HG03521 (cell line): ENCODE measurements around the gene PSMA4.
A peak's percentile ranks its signal among the peaks of the same experiment; 100 is the strongest.
"Not testable (repeated sequence)": the region's sequence is repeated elsewhere in the genome, so short reads cannot be mapped to it uniquely, and the experiment has no call there.

Source experiments
- ATAC-seq: cut with Tn5 transposase; IDR thresholded peaks from one replicate; pipeline ENCODE4 v1.9.1; 2021; ENCODE audit warnings: mild to moderate bottlenecking, moderate library complexity; ENCODE audit not compliant: unreplicated experiment

PSMA4 gene

GRCh38 chr15:78540141-78540870, at the start of gene PSMA4:
TSS of gene PSMA4 (plus strand) at chr15:78540444. CDS start at chr15:78541928, 1,484 bp downstream.
- ATAC-seq, result peak; percentile 82

- ATAC-seq, result no peak
These were observed 47.4 kb upstream of the PSMA4 start for GRCh38 chr15:78492872-78493271.

GRCh38 chr15:78501857-78502256, 38.4 kb upstream of the PSMA4 start:
- ATAC-seq, result no peak

GRCh38 chr15:78502641-78503040, 37.6 kb upstream of the PSMA4 start:
- ATAC-seq, result no peak

GRCh38 chr15:78506971-78507830, 33.0 kb upstream of the PSMA4 start, which contains the start of gene HYKK:
TSS of gene HYKK (plus strand) at chr15:78507577. CDS start at chr15:78513089, 5,512 bp downstream.
- peak; percentile 75 for ATAC-seq

- peak; percentile 15 for ATAC-seq
These were observed 32.4 kb upstream of the PSMA4 start for GRCh38 chr15:78507831-78508160.

- no peak for ATAC-seq
These were observed 32.0 kb upstream of the PSMA4 start for GRCh38 chr15:78508272-78508671.

GRCh38 chr15:78509726-78510312, 30.4 kb upstream of the PSMA4 start:
- ATAC-seq, result no peak

GRCh38 chr15:78520035-78520434, 20.2 kb upstream of the PSMA4 start:
- not testable (repeated sequence) for ATAC-seq

- no peak for ATAC-seq
These were observed 16.0 kb upstream of the PSMA4 start for GRCh38 chr15:78524230-78524629.

- no peak for ATAC-seq
These were observed 12.9 kb upstream of the PSMA4 start for GRCh38 chr15:78527325-78527724.

GRCh38 chr15:78533331-78533730, 6.9 kb upstream of the PSMA4 start:
- no peak for ATAC-seq

GRCh38 chr15:78536134-78536533, 4.1 kb upstream of the PSMA4 start:
- ATAC-seq, result no peak

- ATAC-seq, result no peak
These were observed 2.9 kb upstream of the PSMA4 start for GRCh38 chr15:78537266-78537905.

- ATAC-seq, result no peak
These were observed 1.9 kb upstream of the PSMA4 start for GRCh38 chr15:78538358-78538757.

- ATAC-seq, result not testable (repeated sequence)
These were observed 642 bp upstream of the PSMA4 start for GRCh38 chr15:78539464-78540140.

- no peak for ATAC-seq
These were observed 863 bp downstream of the PSMA4 start for GRCh38 chr15:78540871-78541743.

- no peak for ATAC-seq
These were observed 1.4 kb downstream of the PSMA4 start for GRCh38 chr15:78541744-78542034.

GRCh38 chr15:78542647-78543046, 2.4 kb downstream of the PSMA4 start:
- no peak for ATAC-seq

- ATAC-seq, result no peak
These were observed 9.9 kb downstream of the PSMA4 start for GRCh38 chr15:78550194-78550593.
